Fibroblast of villous mesenchyme (primary cell): Measurements from ENCODE around the gene ARSG. TPM values are rescaled to one million over a fixed set of nuclear protein-coding genes. Genes with fewer than 3 reads are reported as not detected.
A peak's percentile ranks its signal among the peaks of the same experiment; 100 is the strongest.

ENCODE experiments used
- DNase-seq: peaks from one replicate; pipeline ENCODE4 v3.0.0-alpha.2; 2010; ENCODE audit warnings: low read depth
- H3K4me3 ChIP-seq: 2 replicates; pipeline ENCODE4 v1.5.1; 2011; ENCODE audit warnings: low read depth, mild to moderate bottlenecking, low read length
- total RNA-seq: library from RNA; depleted of rRNA; stranded (reverse); fragments of >200 nt; gene quantifications from 2 replicates; pipeline ENCODE4 v1.2.3, GENCODE V29; 2012
- TF ChIP-seq, protein P1 (sequence below): IDR thresholded peaks from 2 replicates; pipeline ENCODE4 v1.5.1; 2012; ENCODE audit warnings: low read depth, mild to moderate bottlenecking, low read length; ENCODE audit not compliant: insufficient read depth

ARSG gene
- total RNA-seq, 1 donor, result 5.6 TPM

DNA sequence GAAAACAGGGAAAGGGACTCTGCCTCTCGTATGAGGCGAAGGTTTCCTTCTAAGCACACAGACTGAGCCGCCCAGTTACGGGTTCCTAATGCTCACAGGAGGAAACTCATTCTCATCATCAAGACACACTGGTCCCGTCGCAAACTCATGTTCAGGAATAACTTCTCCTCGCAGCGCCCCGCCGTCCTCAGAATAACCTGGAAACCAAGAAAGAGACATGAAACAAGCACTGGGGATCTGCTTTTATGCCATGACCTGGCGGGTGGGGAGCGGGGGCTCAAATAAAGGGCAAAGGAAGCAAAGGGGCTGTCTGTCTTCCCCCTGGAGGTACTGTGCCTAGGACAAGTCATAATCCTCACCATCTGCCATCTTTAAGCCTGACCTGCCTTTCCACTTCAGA is 134.7 kb downstream of the ARSG start:
- H3K4me3 ChIP-seq, result no peak overlapping the region
- no peak for DNase-seq
- TF ChIP-seq, protein P1, sequence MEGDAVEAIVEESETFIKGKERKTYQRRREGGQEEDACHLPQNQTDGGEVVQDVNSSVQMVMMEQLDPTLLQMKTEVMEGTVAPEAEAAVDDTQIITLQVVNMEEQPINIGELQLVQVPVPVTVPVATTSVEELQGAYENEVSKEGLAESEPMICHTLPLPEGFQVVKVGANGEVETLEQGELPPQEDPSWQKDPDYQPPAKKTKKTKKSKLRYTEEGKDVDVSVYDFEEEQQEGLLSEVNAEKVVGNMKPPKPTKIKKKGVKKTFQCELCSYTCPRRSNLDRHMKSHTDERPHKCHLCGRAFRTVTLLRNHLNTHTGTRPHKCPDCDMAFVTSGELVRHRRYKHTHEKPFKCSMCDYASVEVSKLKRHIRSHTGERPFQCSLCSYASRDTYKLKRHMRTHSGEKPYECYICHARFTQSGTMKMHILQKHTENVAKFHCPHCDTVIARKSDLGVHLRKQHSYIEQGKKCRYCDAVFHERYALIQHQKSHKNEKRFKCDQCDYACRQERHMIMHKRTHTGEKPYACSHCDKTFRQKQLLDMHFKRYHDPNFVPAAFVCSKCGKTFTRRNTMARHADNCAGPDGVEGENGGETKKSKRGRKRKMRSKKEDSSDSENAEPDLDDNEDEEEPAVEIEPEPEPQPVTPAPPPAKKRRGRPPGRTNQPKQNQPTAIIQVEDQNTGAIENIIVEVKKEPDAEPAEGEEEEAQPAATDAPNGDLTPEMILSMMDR, result no peak

DNA sequence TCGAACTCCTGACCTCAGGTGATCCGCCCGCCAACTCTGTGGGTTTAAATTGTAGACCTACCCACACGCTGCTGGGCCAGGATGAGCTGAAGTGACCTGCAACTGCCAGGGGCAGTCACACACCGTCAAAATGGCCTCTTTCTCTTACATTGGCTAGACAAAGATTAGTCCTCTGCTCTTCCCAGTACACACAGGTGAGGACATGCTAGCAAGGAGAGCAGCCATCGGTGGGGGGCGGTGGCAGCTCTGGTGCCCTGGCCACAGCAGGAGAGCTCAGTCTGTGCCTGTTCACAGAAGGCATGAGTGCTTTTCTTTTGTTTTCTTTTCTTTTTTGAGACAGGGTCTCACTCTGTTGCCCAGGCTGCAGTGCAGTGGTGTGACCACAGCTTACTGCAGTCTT is 136.3 kb downstream of the ARSG start:
- TF ChIP-seq, protein P1, result no peak
- H3K4me3 ChIP-seq, result no peak overlapping the region
- DNase-seq, result no peak

DNA sequence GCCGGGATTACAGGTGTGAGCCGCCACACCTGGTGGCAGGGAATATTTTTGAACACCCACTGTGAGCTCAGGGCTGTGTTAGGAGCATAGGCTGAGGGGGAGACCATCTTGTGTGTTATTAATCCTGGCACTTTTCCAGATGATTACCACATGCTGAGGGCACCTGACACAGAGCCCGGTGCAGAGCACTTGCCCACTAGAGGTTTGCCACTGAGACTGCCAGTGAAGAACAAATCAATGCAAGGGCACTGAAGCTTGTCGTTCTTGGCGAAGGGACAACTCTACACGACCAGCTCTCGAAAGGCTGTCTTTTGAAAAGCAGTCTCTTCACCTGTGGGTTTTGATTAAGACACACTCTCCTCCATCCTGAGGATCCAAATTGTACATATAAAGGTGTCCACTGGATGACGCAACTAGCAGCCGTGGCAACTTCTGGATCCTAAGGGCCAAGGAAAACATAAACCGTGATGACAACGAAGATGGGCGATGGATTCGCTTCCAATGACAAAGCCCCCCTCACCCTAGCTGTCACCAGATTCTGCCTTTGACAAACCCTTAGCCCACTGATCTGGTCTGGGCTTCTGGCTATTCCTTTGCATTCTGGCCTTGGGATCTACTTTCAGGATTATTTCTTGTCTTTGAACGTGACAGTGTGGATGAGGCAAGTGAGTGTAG is 137.3 kb downstream of the ARSG start:
- no peak for DNase-seq
- H3K4me3 ChIP-seq, result no peak overlapping the region
- TF ChIP-seq, protein P1, result no peak

DNA sequence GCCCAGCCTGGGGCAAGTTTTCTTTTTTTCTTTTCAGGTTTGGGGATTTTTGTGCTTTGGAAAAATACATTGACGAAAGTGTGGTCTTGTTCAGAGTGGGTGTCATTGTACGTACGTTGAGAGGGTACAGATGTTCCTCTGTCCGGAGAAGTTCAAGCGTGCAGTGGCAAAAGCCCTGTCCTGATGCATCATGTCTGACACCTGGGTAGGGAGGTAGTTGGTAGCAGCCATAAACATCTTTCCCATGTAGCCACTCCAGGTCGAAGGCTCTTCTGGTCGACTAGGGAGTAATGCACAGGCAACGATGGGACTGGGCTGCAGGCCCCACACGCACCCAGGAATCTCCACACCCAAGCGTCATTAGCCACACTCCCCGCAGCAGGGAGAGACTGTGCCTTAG is 138.6 kb downstream of the ARSG start:
- TF ChIP-seq, protein P1, result no peak
- no peak for DNase-seq
- H3K4me3 ChIP-seq, result no peak overlapping the region

DNA sequence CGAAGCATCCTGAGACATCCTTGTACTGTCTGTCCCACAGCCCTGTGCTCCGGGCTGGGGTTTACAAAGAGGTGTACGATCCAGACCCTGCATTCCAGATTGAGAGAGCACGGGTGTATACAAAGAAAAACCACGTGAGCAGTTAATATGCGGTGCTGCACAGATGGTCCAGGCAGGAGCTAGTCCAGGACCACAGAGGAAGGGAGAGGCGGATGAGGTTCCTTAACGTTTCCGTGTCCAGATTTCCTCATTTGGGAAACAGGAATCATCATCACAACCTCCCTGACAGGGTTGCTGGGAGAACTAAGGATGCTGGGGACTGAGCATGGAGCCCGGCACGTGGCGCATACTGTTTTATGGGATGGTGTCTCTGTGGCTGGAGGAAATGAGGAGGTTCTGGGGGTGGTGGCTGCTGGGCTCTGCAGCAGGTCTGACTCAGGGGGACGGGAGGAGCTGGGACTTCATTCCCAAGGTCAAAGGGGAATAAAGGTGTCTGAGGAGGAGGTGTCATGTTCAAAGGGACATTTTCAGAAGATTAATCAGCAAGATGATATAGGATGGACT is 139.8 kb downstream of the ARSG start:
- no peak overlapping the region for H3K4me3 ChIP-seq
- TF ChIP-seq, protein P1, result no peak
- no peak for DNase-seq

DNA sequence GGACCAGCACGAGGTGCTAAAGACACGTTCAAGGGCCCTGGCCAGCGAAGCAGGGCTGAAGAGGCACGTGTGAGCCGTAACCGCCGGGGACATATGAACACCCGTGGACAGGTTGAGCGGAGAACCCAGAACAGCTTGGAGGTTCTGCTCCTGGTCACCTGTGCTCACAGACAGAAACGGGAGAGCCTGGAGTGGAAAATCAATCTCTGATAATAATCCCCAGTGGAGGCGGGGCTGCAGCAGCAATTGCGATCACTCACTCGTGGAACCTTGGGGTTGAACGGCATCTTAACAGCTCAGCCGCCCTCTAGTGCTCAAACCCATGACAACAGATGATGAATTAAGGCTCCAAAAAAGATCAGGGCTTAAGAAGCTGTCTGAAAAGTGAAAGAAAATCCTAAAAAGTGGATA is 140.4 kb downstream of the ARSG start:
- TF ChIP-seq, protein P1, result peak; percentile 45
- DNase-seq, result peak; percentile 35
- no peak overlapping the region for H3K4me3 ChIP-seq
